CD14-positive monocyte (primary cell): Measurements from ENCODE around the gene LSMEM2. TPM values are rescaled to one million over a fixed set of nuclear protein-coding genes. Genes with fewer than 3 reads are reported as not detected.

ENCODE experiments used
- polyA plus RNA-seq, 3 donors: library from polyadenylated mRNA; depleted of rRNA in 1 of 3; unstranded in 2 of 3; stranded (reverse) in 1 of 3; fragments of 300-500 nt in 2 of 3; fragments of >200 nt in 1 of 3; fragmentation: Illumina TruSeq in 2 of 3; gene quantifications; 1 replicate in 2 of 3; 2 replicates in 1 of 3; pipeline ENCODE4 v1.2.3, GENCODE V29; 2012 to 2021

The LSMEM2 gene
- polyA plus RNA-seq, 3 donors: not detected

Other genes with a start within 250 kb of the LSMEM2 start
- gene RBM5, start 190.2 kb upstream of the LSMEM2 start, polyA plus RNA-seq: 100 to 1,000 TPM in 1 of 3 donors, 10 to 100 TPM in 1, 1 to 10 TPM in 1; 9.7 to 332 (median 18.5) TPM
- gene SEMA3F, start 123.8 kb upstream of the LSMEM2 start, polyA plus RNA-seq: under 1 TPM in 1 of 3 donors, not detected in 2; 0.01 TPM
- gene GNAT1, start 87.5 kb upstream of the LSMEM2 start, polyA plus RNA-seq: not detected
- not detected for gene SLC38A3, start 73.8 kb upstream of the LSMEM2 start, polyA plus RNA-seq
- gene GNAI2, start 42.9 kb upstream of the LSMEM2 start, polyA plus RNA-seq: 1,000 to 10,000 TPM in 2 of 3 donors, 100 to 1,000 TPM in 1; 914 to 1,492 (median 1,165) TPM
- gene SEMA3B, start 9.9 kb upstream of the LSMEM2 start, polyA plus RNA-seq: under 1 TPM in 1 of 3 donors, not detected in 2; 0.56 TPM
- gene IFRD2, start 13.3 kb downstream of the LSMEM2 start, polyA plus RNA-seq: 10 to 100 TPM; 17.1 to 35.1 (median 23.3) TPM
- 1 to 10 TPM; 3.4 to 5.8 (median 4.9) TPM for gene HYAL3, start 20.3 kb downstream of the LSMEM2 start, polyA plus RNA-seq
- gene NAA80, start 20.3 kb downstream of the LSMEM2 start, polyA plus RNA-seq: 10 to 100 TPM in 1 of 3 donors, 1 to 10 TPM in 2; 2.3 to 21.3 (median 4.6) TPM
- under 1 TPM in 1 of 3 donors, not detected in 2; 0.57 TPM for gene HYAL1, start 24.5 kb downstream of the LSMEM2 start, polyA plus RNA-seq
- 10 to 100 TPM; 18.3 to 25.8 (median 18.9) TPM for gene HYAL2, start 43.7 kb downstream of the LSMEM2 start, polyA plus RNA-seq
- gene TUSC2, start 49.1 kb downstream of the LSMEM2 start, polyA plus RNA-seq: 10 to 100 TPM; 22.6 to 55.7 (median 47.0) TPM
- 100 to 1,000 TPM in 1 of 3 donors, 10 to 100 TPM in 2; 16.0 to 229 (median 24.0) TPM for gene RASSF1, start 61.7 kb downstream of the LSMEM2 start, polyA plus RNA-seq
- 1 to 10 TPM in 1 of 3 donors, under 1 TPM in 2; 0.12 to 1.7 (median 0.19) TPM for gene ZMYND10, start 66.6 kb downstream of the LSMEM2 start, polyA plus RNA-seq
- 10 to 100 TPM; 20.9 to 37.9 (median 23.5) TPM for gene NPRL2, start 71.7 kb downstream of the LSMEM2 start, polyA plus RNA-seq
- 10 to 100 TPM; 78.9 to 94.0 (median 82.5) TPM for gene CYB561D2, start 71.8 kb downstream of the LSMEM2 start, polyA plus RNA-seq
- 10 to 100 TPM; 14.5 to 36.2 (median 32.9) TPM for gene TMEM115, start 80.4 kb downstream of the LSMEM2 start, polyA plus RNA-seq
- under 1 TPM in 2 of 3 donors, not detected in 1; 0.09 to 0.16 TPM for gene CACNA2D2, start 224.5 kb downstream of the LSMEM2 start, polyA plus RNA-seq